DMS114 treated with DMSO at 0.1 percent for 48 hours (cell line): ENCODE measurements around the gene PALMD.

Source experiments
- DNase-seq: peaks from one replicate; lab custom pipeline; 2025; ENCODE audit not compliant: unreplicated experiment; lab: John Stamatoyannopoulos, UW

The PALMD gene

GRCh38 chr1:99645699-99646531 is at the start of gene PALMD:
Gene PALMD, plus strand, starts transcription at chr1:99646113. Its CDS starts 205 bp downstream, at chr1:99646318.
- no peak for DNase-seq

GRCh38 chr1:99598738-99599411 is 47.0 kb upstream of the PALMD start:
- DNase-seq = no peak

GRCh38 chr1:99599678-99600175 is 46.2 kb upstream of the PALMD start:
- DNase-seq = no peak

- DNase-seq = no peak
Observed at GRCh38 chr1:99600782-99601181, 45.1 kb upstream of the PALMD start.

- no peak for DNase-seq
Observed at GRCh38 chr1:99601208-99601607, 44.7 kb upstream of the PALMD start.

GRCh38 chr1:99601709-99602403 is 44.1 kb upstream of the PALMD start:
- no peak for DNase-seq

- no peak for DNase-seq
Observed at GRCh38 chr1:99602404-99602969, 43.4 kb upstream of the PALMD start.

- DNase-seq = no peak
Observed at GRCh38 chr1:99603699-99604560, 42.0 kb upstream of the PALMD start.

- DNase-seq = no peak
Observed at GRCh38 chr1:99606306-99606705, 39.6 kb upstream of the PALMD start.

GRCh38 chr1:99607590-99607989 is 38.3 kb upstream of the PALMD start:
- DNase-seq = no peak

- no peak for DNase-seq
Observed at GRCh38 chr1:99608058-99608457, 37.9 kb upstream of the PALMD start.

- no peak for DNase-seq
Observed at GRCh38 chr1:99613716-99614115, 32.2 kb upstream of the PALMD start.

- no peak for DNase-seq
Observed at GRCh38 chr1:99614728-99615127, 31.2 kb upstream of the PALMD start.

- no peak for DNase-seq
Observed at GRCh38 chr1:99619583-99619982, 26.3 kb upstream of the PALMD start.

- no peak for DNase-seq
Observed at GRCh38 chr1:99621340-99621901, 24.5 kb upstream of the PALMD start.

- DNase-seq = no peak
Observed at GRCh38 chr1:99622702-99623347, 23.1 kb upstream of the PALMD start.

GRCh38 chr1:99623554-99623953 is 22.4 kb upstream of the PALMD start:
- DNase-seq = no peak

GRCh38 chr1:99627615-99628014 is 18.3 kb upstream of the PALMD start:
- no peak for DNase-seq

GRCh38 chr1:99629164-99629563 is 16.7 kb upstream of the PALMD start:
- no peak for DNase-seq
